Stromal cell of bone marrow (primary cell): ENCODE results near the gene FBXO8.
"Not testable (repeated sequence)": the region's sequence is repeated elsewhere in the genome, so short reads cannot be mapped to it uniquely, and the experiment has no call there.

ENCODE experiments used
- DNase-seq: peaks from one replicate; pipeline ENCODE4 v3.0.0-alpha.2; 2012; ENCODE audit warnings: low read depth

The FBXO8 gene

GRCh38 chr4:174282836-174283506, 496 bp downstream of the FBXO8 start:
- DNase-seq = peak; percentile 95

- DNase-seq = no peak
Measured at GRCh38 chr4:174281901-174282300, 1.6 kb downstream of the FBXO8 start.

GRCh38 chr4:174281182-174281737, 2.2 kb downstream of the FBXO8 start:
- no peak for DNase-seq

GRCh38 chr4:174279433-174280155, 3.9 kb downstream of the FBXO8 start:
- no peak for DNase-seq

GRCh38 chr4:174278467-174278866, 5.0 kb downstream of the FBXO8 start:
- no peak for DNase-seq

- no peak for DNase-seq
Measured at GRCh38 chr4:174277433-174277832, 6.0 kb downstream of the FBXO8 start.

- DNase-seq = no peak
Measured at GRCh38 chr4:174275101-174275500, 8.4 kb downstream of the FBXO8 start.

- no peak for DNase-seq
Measured at GRCh38 chr4:174274436-174274835, 9.0 kb downstream of the FBXO8 start.

GRCh38 chr4:174273930-174274329, 9.5 kb downstream of the FBXO8 start:
- no peak for DNase-seq

- DNase-seq = no peak
Measured at GRCh38 chr4:174266416-174266815, 17.1 kb downstream of the FBXO8 start.

GRCh38 chr4:174265916-174266315, 17.6 kb downstream of the FBXO8 start:
- no peak for DNase-seq

GRCh38 chr4:174263445-174263736, 20.1 kb downstream of the FBXO8 start:
- DNase-seq = no peak

- no peak for DNase-seq
Measured at GRCh38 chr4:174262624-174263444, 20.6 kb downstream of the FBXO8 start.

- DNase-seq = not testable (repeated sequence)
Measured at GRCh38 chr4:174261432-174261831, 22.0 kb downstream of the FBXO8 start.

GRCh38 chr4:174260099-174260498, 23.4 kb downstream of the FBXO8 start:
- no peak for DNase-seq

GRCh38 chr4:174259580-174259979, 23.9 kb downstream of the FBXO8 start:
- no peak for DNase-seq

GRCh38 chr4:174256277-174256713, 27.2 kb downstream of the FBXO8 start:
- DNase-seq = peak; percentile 44

GRCh38 chr4:174255786-174256185, 27.7 kb downstream of the FBXO8 start:
- DNase-seq = no peak

- no peak for DNase-seq
Measured at GRCh38 chr4:174255374-174255773, 28.1 kb downstream of the FBXO8 start.

- DNase-seq = no peak
Measured at GRCh38 chr4:174254613-174255012, 28.9 kb downstream of the FBXO8 start.

GRCh38 chr4:174252412-174252811, 31.1 kb downstream of the FBXO8 start:
- DNase-seq = no peak

GRCh38 chr4:174248407-174248806, 35.1 kb downstream of the FBXO8 start:
- DNase-seq = no peak

GRCh38 chr4:174245714-174246113, 37.8 kb downstream of the FBXO8 start:
- no peak for DNase-seq
